ENCODE measurements around the gene SYT1.

GRCh38 chr12:79452906-79453305 lies 588.3 kb downstream of the SYT1 start:
- TF ChIP-seq CTCF (conservative IDR thresholded peaks at IDR 0.05 in 1 of 2, IDR thresholded peaks at IDR 0.05 in 1 of 2; ENCODE audit: extremely low read depth in 1 of 2, insufficient read depth in 1 of 2, low read depth in 1 of 2, low read length in 2 of 2) (no peak), EZH2 (IDR thresholded peaks at IDR 0.05; ENCODE audit: borderline replicate concordance, low read length) (no peak)

Data from mammary epithelial cell (primary cell).